Measurements from ENCODE around the gene FST.
A peak's percentile ranks its signal among the peaks of the same experiment; 100 is the strongest.

- TF ChIP-seq CTCF (conservative IDR thresholded peaks at IDR 0.05; ENCODE audit: low read length) (peak; percentile 31), EZH2phosphoT487 (IDR thresholded peaks at IDR 0.05; ENCODE audit: borderline replicate concordance) (no peak)
These were observed 41.6 kb upstream of the FST start for GRCh38 chr5:53438486-53439472.
